Measurements from ENCODE around the gene PARD3B. TPM values are rescaled to one million over a fixed set of nuclear protein-coding genes. Genes with fewer than 3 reads are reported as not detected.
"Not testable (repeated sequence)": the region's sequence is repeated elsewhere in the genome, so short reads cannot be mapped to it uniquely, and the experiment has no call there.

Gene PARD3B
- total RNA-seq, 1 donor from 2014 or later: 0.96 TPM

GRCh38 chr2:204541637-204542036, 3.6 kb upstream of the PARD3B start:
- intact Hi-C loops (cut with micrococcal nuclease): no loop called here

DNA sequence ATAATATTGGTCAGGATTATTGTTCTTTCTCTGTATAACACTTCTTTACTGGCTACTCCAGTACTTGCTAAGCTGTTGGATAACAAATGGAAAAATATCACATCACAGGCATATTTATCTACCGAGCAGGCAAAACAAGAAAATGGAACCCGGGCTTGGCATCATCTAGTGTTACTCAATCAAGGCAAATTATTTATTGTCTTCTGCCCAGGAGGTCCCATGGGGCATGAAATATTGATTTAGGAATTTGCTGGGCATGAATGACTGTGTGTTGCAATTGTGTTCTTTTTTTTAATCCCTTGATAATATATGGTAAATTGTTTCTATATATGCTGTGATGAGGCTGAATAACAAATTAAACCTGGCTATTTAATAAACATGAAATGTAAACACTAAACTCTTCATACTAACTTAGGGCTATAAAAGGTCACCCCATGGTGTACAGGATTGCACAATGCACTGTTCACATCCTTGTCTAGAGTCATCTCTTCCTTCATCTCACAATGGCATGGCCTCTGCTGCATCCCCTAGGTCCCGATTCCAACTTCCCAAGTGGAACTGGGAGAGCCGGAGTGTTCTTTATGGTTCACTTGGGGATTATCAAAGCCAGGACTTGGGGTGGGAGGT, 2.2 kb upstream of the PARD3B start:
- intact Hi-C loops (cut with micrococcal nuclease): no loop called here

DNA sequence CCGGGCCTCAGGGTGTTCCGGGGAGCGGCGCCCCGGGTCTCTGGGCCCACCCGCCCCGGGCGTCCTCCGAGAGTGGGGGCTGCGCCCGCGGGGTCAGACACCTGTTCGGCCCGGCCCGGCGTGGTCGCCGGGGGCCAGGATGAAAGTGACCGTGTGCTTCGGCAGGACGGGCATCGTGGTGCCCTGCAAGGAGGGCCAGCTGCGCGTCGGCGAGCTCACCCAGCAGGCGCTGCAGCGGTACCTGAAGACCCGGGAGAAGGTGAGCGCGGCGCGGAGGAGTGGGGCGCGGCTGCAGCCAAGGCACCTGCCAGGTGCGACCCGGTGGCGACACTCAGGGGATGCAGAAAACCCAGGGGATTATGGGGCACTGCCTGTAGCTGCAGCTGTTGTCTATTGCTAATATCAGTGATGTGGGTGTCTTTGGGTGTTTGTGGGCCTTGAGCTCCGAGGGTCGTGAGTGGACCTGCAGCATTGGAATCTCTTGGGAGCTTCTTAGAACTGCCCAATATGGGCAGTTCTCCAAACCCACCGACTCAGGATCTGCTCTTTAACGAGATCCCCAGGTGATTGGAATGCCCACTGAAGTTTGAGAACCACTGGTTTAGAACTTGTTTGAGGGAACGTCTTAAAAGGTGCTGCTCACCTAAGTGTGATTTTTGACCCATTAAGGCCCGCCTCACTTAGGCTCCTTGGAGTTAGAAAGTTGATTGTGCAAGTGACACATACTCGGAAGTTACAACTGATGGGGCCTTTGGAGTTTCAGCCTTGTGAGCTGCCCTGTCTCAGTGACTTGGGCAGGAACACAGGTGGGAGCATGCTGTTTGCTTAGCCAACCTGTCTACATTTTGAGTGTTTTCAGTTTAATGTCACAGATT, 823 bp downstream of the PARD3B start:
- intact Hi-C loops (cut with micrococcal nuclease): no loop called here

DNA sequence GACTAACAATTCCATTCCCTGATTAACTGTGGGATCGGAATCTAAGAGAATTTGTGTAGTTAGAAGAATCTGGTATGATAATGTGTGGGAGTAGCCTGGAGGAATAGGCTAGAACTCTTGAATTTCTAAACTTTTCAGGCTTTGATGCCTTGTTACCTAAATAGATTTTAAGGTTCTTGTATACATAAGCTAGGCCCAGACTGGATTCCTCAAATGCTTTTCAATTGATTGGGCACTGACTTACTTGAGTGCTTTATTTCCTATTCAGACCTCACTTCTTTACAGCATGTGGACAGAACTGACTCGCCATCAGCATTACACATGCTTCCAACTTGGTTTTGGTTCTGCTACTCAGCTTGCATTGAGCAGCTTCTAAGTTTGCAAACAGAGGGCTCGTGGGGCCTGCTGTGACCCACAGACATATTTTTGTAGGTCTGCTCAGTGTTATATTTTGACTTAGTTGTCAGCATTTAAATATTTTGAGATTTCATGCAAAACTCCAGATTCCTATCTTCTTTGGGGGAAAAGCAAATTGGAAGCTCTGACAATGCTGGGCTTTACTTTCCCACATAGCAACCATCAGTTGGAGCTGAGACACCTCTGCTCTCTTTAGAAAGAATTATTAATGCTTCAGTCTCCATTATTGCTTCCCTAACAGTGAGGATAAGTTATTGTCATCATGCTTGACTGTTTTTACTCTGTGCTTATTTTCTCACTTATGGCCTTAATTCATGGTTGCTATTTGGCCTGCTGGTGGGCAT, 5.7 kb downstream of the PARD3B start:
- intact Hi-C loops (cut with micrococcal nuclease): no loop called here

DNA sequence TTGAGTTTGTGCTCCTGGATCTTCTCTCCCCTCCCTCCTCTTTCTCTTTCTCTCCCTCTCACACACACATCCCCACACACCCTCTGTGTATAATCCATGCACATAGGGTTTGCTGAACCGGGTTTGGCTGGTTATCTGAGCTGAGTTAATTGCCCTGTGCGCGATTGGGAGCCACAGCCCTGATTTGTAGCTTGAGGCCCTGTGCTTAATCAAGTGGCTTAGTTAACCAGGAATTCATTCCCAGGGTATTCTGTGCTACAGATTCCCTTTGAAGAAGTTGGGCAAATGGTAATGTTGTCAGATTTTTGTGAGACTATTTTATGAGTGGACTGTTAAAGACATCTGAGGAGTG, 6.2 kb downstream of the PARD3B start:
- intact Hi-C loops (cut with micrococcal nuclease): no loop called here

GRCh38 chr2:204557604-204558003, 12.3 kb downstream of the PARD3B start:
- intact Hi-C loops (cut with micrococcal nuclease): no loop called here

- intact Hi-C loops (cut with micrococcal nuclease): not testable (repeated sequence)
Observed at GRCh38 chr2:204559358-204559757, 14.1 kb downstream of the PARD3B start.

DNA sequence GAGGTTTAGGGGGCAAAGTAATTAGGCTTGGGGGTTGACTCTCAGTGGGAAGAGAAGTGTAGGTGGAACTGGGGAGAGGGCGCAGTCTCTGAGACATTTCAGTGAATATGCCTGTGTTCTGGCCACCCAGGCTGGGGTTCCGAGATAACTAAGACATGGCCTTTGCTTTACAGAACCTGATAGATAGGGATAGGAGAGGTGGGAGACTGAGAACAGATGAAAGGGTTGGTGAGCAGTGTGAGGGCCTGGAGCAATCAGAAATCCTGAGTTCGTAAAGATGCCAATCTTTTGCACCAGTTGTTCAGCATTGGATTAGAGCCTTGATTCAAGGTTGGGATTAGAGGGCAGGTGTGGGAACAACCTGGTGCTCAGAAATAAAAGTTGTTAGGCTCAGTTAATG, 15.6 kb downstream of the PARD3B start:
- intact Hi-C loops (cut with micrococcal nuclease): no loop called here

- intact Hi-C loops (cut with micrococcal nuclease): no loop called here
Observed at GRCh38 chr2:204561771-204562170, 16.5 kb downstream of the PARD3B start.

DNA sequence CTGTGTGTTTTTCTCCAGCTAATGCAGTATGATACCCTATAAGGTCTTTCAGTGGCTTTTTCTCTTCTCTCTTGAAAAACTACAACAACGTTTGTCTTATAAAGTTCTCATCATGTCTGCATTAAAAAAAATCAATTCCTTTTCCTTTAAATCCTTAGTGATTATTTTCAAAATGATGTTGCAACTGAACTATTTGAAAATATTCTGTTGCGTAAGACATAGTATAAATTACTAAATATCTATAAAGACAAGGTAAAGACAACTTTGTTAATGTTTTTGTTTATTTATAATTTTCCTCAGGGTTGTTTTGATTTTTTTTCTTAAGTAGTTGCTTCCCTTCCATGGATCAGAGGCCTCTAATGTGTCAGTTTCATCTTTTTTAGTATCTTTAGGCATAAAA, 21.2 kb downstream of the PARD3B start:
- intact Hi-C loops (cut with micrococcal nuclease): no loop called here

DNA sequence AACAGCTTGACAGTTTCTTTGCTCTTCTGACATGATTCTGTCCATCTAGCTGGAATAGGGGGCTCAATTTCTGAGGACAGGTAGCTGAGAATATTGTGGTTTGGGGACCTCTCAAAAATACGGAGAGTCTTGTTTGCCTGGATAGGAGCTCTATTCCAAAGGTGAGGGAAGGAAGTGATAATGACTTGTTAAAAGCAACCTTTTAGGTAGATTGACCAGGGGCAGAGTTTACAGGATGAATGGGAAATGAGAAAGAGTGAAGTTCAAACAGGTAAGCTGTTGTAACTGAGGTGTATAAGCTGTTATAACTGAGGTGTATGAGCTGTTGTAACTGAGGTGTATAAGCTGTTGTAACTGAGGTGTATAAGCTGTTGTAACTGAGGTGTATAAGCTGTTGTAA, 25.1 kb downstream of the PARD3B start:
- intact Hi-C loops (cut with micrococcal nuclease): no loop called here

GRCh38 chr2:204571041-204571440, 25.8 kb downstream of the PARD3B start:
- intact Hi-C loops (cut with micrococcal nuclease): no loop called here

DNA sequence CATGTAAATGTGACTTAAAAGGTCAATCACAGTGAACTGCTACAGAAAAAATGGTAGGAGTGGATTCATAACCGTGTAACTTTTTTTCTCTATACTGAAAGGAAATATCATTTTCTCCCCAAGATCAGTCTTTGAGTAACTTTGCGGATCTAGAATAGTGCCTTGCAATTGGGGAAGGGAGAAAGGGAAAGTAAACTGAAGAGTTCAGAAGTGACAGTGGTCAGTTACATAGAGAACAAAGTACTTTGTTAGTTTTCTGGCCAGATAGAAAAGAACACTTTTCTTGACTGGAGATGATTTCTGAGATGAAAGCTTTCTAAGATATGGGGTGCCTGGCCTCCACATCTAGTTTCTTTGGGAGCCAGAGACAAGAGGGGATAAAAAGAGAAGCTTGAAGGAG, 26.6 kb downstream of the PARD3B start:
- intact Hi-C loops (cut with micrococcal nuclease): no loop called here

DNA sequence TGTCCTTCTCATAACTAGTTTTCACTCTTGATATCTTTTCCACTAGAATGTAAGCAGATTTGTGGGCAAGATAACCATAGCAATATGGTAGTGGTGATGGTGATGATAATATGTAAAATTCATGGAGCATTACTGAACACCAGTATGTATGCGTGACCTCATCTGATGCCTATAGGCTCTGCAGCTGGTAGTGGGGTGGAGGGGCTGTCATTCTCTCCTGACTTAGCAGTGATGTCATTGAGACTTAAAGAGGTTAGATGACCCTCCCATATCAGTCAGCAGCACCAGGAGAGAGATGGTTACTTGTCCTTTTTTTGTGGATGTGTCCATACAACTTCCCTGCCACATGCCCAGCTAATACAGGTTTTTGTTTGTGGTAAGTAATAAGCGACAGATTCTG, 27.9 kb downstream of the PARD3B start:
- intact Hi-C loops (cut with micrococcal nuclease): no loop called here

- intact Hi-C loops (cut with micrococcal nuclease): no loop called here
Observed at GRCh38 chr2:204574486-204574885, 29.2 kb downstream of the PARD3B start.

- intact Hi-C loops (cut with micrococcal nuclease): no loop called here
Observed at GRCh38 chr2:204575463-204575862, 30.2 kb downstream of the PARD3B start.

GRCh38 chr2:204576362-204576979, 31.2 kb downstream of the PARD3B start:
- intact Hi-C loops (cut with micrococcal nuclease): no loop called here

GRCh38 chr2:204578928-204579598, 33.8 kb downstream of the PARD3B start:
- intact Hi-C loops (cut with micrococcal nuclease): no loop called here

GRCh38 chr2:204581946-204582345, 36.7 kb downstream of the PARD3B start:
- intact Hi-C loops (cut with micrococcal nuclease): no loop called here

- intact Hi-C loops (cut with micrococcal nuclease): no loop called here
Observed at GRCh38 chr2:204583773-204584172, 38.5 kb downstream of the PARD3B start.

DNA sequence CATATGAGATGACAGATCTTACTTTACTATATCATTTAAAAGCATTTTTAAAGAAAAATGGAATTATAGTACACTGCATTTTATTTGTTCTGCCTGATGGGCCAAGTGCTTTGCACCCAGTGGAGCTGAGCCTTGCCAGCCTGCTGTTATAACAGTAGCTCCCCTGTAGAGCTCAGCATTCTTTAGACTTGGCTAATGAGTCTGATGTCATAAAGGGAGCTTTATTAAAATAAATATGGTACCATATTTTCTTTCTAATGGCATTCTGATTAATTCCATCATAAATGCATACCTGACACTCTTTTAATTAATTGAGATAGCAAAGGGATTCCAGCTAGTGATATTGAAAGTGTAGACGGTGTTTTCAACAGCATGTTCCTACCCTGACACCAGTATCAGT, 40.7 kb downstream of the PARD3B start:
- intact Hi-C loops (cut with micrococcal nuclease): no loop called here

Data from T-helper 1 cell treated with Interleukin-12 subunit alpha and Interleukin-12 subunit beta and Interleukin-4 antibody, amounts not matched to agents 30 ng/mL and 1 ng/mL, for 36 hours (primary cell).